Epithelial cell of esophagus (primary cell): ENCODE measurements around the gene SHOX.

Experiments used
- DNase-seq: peaks from one replicate; pipeline ENCODE4 v3.0.0; 2010; ENCODE audit warnings: low read depth
- H3K4me3 ChIP-seq: 2 replicates; pipeline ENCODE4 v1.5.1; 2011; ENCODE audit warnings: mild to moderate bottlenecking, low read length, control low read depth
- CTCF ChIP-seq: IDR thresholded peaks from 2 replicates; pipeline ENCODE4 v1.5.1; 2011; ENCODE audit warnings: low read depth, mild to moderate bottlenecking, low read length, control low read depth, inconsistent platforms; ENCODE audit not compliant: insufficient read depth; ENCODE audit errors: missing control alignments

The SHOX gene

GRCh38 chrX:663841-664240, 33.2 kb downstream of the SHOX start:
- no peak for TF ChIP-seq CTCF
- no peak overlapping the region for H3K4me3 ChIP-seq
- DNase-seq: no peak

- no peak for TF ChIP-seq CTCF
- no peak for DNase-seq
- H3K4me3 ChIP-seq: no peak overlapping the region
Measured at GRCh38 chrX:666762-667720, 36.5 kb downstream of the SHOX start.

GRCh38 chrX:670645-671044, 40.1 kb downstream of the SHOX start:
- DNase-seq: no peak
- no peak for TF ChIP-seq CTCF
- no peak overlapping the region for H3K4me3 ChIP-seq

GRCh38 chrX:672931-673330, 42.3 kb downstream of the SHOX start:
- DNase-seq: no peak
- no peak overlapping the region for H3K4me3 ChIP-seq
- TF ChIP-seq CTCF: no peak

GRCh38 chrX:675279-675954, 44.8 kb downstream of the SHOX start:
- no peak overlapping the region for H3K4me3 ChIP-seq
- no peak for DNase-seq
- TF ChIP-seq CTCF: no peak

GRCh38 chrX:675955-676295, 45.3 kb downstream of the SHOX start:
- no peak overlapping the region for H3K4me3 ChIP-seq
- TF ChIP-seq CTCF: no peak
- no peak for DNase-seq

- TF ChIP-seq CTCF: no peak
- no peak overlapping the region for H3K4me3 ChIP-seq
- no peak for DNase-seq
Measured at GRCh38 chrX:677376-677775, 46.8 kb downstream of the SHOX start.
